Ishikawa (cell line): ENCODE results near the gene GTF3C1.

Source experiments
- CEBPB ChIP-seq: IDR thresholded peaks from 2 replicates; pipeline ENCODE4 v1.6.1; 2012
- CREB1 ChIP-seq: IDR thresholded peaks from 2 replicates; pipeline ENCODE4 v1.6.1; 2012; ENCODE audit warnings: low read depth
- EGR1 ChIP-seq: IDR thresholded peaks from 2 replicates; pipeline ENCODE4 v1.6.1; 2012
- EP300 ChIP-seq: IDR thresholded peaks from 2 replicates; pipeline ENCODE4 v1.6.1; 2012; ENCODE audit warnings: borderline replicate concordance
- FOXM1 ChIP-seq: IDR thresholded peaks from 2 replicates; pipeline ENCODE4 v1.6.1; 2012; ENCODE audit warnings: low read depth, borderline replicate concordance
- MAX ChIP-seq: IDR thresholded peaks from 2 replicates; pipeline ENCODE4 v1.6.1; 2012
- NFIC ChIP-seq: IDR thresholded peaks from 2 replicates; pipeline ENCODE4 v1.6.1; 2012
- RAD21 ChIP-seq: IDR thresholded peaks from 2 replicates; pipeline ENCODE4 v1.6.1; 2012; ENCODE audit warnings: low read depth
- REST ChIP-seq: IDR thresholded peaks from 2 replicates; pipeline ENCODE4 v1.6.1; 2012; ENCODE audit warnings: low read depth, mild to moderate bottlenecking
- TAF1 ChIP-seq: IDR thresholded peaks from 2 replicates; pipeline ENCODE4 v1.6.1; 2012; ENCODE audit warnings: low read depth, mild to moderate bottlenecking
- TCF12 ChIP-seq: IDR thresholded peaks from 2 replicates; pipeline ENCODE4 v1.6.1; 2012; ENCODE audit warnings: low read depth
- TEAD4 ChIP-seq: IDR thresholded peaks from 2 replicates; pipeline ENCODE4 v1.6.1; 2012
- USF1 ChIP-seq: IDR thresholded peaks from 2 replicates; pipeline ENCODE4 v1.6.1; 2012
- YY1 ChIP-seq: IDR thresholded peaks from 2 replicates; pipeline ENCODE4 v1.6.1; 2012; ENCODE audit warnings: low read depth
- ZBTB7A ChIP-seq: IDR thresholded peaks from 2 replicates; pipeline ENCODE4 v1.6.1; 2012; ENCODE audit warnings: low read depth

Gene GTF3C1

GRCh38 chr16:27549746-27550581, at the start of gene GTF3C1, which contains the start of gene KATNIP:
TSS of gene GTF3C1 (minus strand) at chr16:27549913. CDS start at chr16:27549890, 23 bp downstream.
TSS of gene KATNIP (plus strand) at chr16:27550144. CDS start at chr16:27550171, 27 bp downstream.
- TF ChIP-seq YY1 (peak; percentile 87), USF1 (no peak), NFIC (no peak), ZBTB7A (0 out of 2 replicates have a peak, but pooled peaks have one; percentile 42), REST (no peak), TEAD4 (no peak), CREB1 (peak; percentile 73), EP300 (peak; percentile 13; the same call in 1 of the 2 replicates), RAD21 (no peak), TAF1 (peak; percentile 92), MAX (peak; percentile 60), FOXM1 (no peak), EGR1 (no peak), CEBPB (no peak), TCF12 (no peak)

GRCh38 chr16:27598931-27599565, 49.3 kb upstream of the GTF3C1 start:
- TF ChIP-seq USF1 (no peak), CREB1 (no peak), EGR1 (no peak), CEBPB (no peak), REST (no peak), TEAD4 (no peak), NFIC (no peak)

GRCh38 chr16:27598220-27598619, 48.5 kb upstream of the GTF3C1 start:
- TF ChIP-seq EP300 (no peak), NFIC (no peak), CEBPB (no peak), FOXM1 (no peak), CREB1 (no peak), TCF12 (no peak), TEAD4 (no peak), EGR1 (no peak), MAX (no peak)

GRCh38 chr16:27597361-27597760, 47.6 kb upstream of the GTF3C1 start:
- TF ChIP-seq USF1 (no peak), NFIC (no peak), MAX (no peak), EGR1 (no peak)

- TF ChIP-seq NFIC (no peak), TEAD4 (no peak), EGR1 (no peak), ZBTB7A (no peak), CEBPB (no peak), REST (no peak), EP300 (no peak), TCF12 (no peak), CREB1 (no peak), RAD21 (no peak), FOXM1 (no peak), YY1 (no peak), MAX (no peak), USF1 (no peak), TAF1 (no peak)
Measured at GRCh38 chr16:27596411-27596810, 46.7 kb upstream of the GTF3C1 start.
